ENCODE measurements around the gene CRLF2.
"Not testable (repeated sequence)": the region's sequence is repeated elsewhere in the genome, so short reads cannot be mapped to it uniquely, and the experiment has no call there.

The CRLF2 gene

DNA sequence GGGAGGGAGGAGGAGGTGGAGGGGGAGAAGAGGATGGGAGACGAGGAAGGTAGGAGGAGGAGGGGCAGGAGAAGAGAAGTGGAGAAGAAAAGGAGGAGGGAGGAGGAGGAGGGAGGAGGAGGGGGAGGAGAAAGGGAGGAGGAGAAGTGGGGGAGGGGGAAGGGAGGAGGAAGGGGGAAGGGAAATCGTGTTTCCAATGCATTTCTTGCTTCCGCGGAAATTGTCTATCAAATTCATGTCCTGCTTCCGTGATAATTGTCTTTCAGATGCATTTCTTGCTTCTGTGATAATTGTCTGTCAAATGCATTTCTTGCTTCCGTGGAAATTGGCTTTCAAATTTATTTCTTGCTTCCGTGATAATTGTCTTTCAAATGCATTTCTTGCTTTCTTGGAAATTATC, 43.3 kb downstream of the CRLF2 start:
- DNase-seq (ENCODE audit: low read depth in 3 of 3), result no peak

DNA sequence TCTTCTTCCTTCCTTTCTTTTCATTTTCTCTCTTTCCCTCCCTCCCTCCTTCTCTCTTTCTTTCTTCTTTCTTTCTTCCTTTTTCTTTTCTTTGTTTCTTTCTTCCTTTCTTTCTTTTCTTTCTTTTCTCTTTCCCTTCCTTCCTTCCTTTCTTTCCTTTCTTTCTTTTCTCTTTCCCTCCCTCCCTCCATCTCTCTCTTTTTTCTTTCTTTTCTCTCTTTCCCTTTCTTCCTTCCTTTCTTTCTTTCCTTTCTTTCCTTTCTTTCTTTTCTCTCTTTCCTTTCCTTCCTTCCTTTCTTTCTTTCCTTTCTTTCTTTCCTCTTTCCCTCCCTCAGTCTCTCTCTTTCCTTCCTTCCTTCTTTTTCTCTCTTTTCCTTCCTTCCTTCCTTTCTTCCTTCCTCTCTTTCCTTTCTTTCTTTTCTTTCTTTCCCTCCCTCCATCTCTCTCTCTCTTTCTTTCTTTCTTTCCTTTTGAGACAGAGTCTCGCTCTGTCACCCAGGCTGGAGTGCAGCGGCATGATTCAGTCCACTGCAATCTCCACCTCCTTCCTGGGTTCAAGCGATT, 44.4 kb downstream of the CRLF2 start:
- DNase-seq (ENCODE audit: low read depth in 3 of 3), result no peak

DNA sequence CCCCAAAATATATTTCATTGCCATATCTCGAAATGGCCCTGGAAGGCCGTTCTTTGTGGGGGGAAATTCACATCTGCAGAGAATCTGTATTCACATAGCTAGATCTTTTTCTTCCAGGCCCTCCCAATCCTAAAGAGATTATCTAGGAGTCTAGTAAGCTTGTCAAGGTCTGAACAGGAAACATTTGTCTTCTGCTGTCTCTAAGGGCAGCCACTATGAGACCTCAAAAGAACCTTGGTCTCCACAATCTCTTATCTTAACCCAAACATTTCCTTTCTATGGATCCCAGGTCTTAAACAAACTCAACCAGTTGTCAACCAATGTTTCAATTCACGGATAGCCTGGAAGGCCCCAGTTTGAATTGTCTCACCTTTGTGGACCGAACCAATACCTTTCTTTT, 45.0 kb downstream of the CRLF2 start:
- no peak for DNase-seq (ENCODE audit: low read depth in 3 of 3)

DNA sequence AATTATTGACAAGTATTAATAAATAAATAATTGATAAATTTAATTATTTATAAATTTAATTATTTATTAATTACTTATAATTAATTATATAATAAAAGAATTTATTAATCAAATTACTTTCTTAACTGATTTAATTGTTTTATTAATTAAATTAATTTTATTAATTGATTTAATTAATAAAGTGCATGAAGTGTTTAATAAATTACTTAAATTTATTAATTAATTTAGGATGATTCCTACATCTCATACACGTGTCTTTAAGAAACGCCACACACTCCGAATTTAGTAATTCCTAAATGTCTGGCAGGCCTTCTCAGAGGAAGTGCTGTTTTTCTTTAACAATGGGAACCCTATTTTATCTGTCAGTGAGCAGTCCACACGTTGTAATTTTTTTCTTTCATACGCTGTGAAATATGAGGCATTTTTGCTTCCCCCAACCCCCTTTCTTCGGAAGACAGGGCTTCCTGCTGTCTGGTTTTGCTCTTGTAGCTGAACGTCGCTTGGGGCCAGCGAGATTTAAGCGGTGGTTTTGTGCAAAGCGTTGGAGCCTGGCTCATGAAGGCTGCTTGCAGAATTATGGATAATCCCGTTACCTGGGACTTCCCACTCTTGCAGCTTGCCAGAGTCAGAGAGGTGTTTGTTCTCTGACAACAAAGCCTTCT, 46.8 kb downstream of the CRLF2 start:
- DNase-seq (ENCODE audit: low read depth in 3 of 3), result no peak

DNA sequence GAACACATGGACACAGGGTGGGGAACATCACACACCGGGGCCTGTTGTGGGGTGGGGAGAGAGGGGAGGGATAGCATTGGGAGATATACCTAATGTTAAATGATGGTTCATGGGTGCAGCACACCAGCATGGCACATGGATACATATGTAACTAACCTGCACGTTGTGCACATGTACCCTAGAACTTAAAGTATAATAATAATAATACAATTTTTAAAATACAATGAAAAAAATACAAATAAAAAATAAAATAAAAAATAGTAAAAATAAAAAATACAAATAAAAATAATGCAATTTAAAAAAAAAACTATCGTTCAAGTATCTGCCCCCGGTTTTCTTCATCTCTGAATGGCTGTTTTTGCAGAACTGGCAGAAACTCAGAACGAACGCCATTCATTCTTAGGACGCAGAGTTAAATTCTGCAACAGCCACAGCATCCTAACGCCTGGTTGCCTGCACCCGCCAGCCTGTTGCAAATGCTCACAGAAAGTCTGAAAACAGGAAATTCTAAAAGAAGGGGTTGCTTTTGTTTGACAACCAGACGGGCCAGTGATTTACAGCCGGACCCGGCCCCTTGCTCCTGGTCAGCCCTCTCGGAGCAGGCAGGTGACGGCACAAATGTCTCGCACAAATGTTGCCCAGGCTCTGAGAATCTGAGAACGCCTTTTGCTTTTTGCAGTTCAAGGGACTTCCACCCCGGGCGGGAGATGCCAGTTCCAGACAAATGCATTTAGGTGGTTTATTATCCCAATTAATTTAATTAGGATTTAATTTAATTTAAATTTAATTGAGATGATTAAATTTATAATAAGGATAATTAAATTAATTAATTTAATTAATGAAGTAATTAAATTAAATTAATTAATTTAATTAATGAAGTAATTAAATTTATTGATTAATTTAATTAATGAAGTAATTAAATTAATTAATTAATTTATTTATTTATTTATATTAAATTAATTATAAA, 47.8 kb downstream of the CRLF2 start:
- DNase-seq (ENCODE audit: low read depth in 3 of 3), result no peak

DNA sequence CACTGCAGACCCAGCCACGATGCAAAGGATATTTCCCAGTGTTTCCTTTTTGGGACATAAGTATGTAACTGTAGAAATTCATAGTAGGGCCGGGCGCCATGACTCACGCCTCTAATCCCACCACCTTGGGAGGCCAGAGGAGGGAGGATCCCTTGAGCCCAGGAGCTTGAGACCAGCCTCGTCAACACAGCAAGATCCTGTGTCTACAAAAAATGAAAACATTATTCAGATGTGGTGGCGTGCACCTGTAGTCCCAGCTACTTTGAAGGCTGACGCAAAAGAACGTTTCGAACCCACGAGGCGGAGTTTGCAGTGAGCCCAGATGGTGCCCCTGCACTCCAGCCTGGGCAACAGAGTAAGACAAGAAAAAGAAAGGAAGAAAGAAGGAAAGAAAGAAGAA, 49.2 kb downstream of the CRLF2 start:
- DNase-seq (ENCODE audit: low read depth in 3 of 3), result no peak

DNA sequence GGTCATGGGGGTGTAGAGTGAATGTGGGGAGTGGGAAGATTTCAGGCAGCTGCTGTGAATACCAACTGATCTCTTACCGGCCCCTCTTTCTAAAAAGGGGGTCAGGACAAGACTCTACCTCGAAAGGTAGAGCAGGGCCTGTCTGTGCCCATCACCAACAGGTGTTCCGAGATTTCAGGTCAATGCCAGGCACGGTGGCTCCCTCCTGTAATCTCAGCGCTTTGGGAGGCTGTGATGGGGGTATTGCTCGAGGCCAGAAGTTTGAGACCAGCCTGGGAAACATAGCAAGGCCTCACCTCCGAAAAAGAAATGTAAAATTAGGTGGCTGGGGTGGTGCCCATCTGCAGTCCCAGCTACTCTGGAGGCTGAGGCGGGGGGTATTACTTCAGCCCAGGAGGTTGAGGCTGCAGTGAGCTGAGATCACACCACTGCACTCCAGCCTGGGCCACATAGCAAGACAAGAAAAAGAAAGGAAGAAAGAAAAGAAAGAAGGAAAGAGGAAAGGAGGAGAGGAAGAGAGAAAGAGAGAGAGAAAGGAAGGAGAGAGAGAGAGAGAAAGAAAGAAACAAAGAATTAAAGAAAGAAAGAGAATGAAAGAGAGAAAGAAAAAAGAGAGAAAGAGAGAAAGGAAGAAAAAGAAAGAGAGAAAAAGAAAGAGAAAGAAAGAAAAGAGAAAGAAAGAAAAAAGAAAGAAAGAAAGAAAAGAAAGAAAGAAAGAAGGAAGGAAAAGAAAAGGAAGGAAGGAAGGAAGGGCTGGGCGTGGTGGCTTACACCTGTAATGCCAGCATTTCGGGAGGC, 50.1 kb downstream of the CRLF2 start:
- no peak for DNase-seq (ENCODE audit: low read depth in 3 of 3)

DNA sequence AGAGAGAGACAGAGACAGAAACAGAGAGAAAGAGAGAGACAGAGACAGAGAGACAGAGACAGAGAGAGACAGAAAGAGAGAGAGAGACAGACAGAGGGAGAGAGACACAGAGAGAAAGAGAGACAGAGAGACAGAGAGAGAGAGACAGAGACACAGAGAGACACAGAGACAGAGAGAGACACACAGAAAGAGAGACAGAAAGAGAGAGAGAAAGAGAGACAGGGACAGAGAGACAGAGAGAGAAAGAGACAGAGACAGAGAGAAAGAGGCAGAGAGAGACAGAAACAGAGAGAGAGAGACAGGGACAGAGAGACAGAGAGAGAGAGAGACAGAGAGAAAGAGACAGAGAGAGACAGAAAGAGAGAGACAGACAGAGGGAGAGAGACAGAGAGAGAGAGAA, 52.9 kb downstream of the CRLF2 start:
- no peak for DNase-seq (ENCODE audit: low read depth in 3 of 3)

DNA sequence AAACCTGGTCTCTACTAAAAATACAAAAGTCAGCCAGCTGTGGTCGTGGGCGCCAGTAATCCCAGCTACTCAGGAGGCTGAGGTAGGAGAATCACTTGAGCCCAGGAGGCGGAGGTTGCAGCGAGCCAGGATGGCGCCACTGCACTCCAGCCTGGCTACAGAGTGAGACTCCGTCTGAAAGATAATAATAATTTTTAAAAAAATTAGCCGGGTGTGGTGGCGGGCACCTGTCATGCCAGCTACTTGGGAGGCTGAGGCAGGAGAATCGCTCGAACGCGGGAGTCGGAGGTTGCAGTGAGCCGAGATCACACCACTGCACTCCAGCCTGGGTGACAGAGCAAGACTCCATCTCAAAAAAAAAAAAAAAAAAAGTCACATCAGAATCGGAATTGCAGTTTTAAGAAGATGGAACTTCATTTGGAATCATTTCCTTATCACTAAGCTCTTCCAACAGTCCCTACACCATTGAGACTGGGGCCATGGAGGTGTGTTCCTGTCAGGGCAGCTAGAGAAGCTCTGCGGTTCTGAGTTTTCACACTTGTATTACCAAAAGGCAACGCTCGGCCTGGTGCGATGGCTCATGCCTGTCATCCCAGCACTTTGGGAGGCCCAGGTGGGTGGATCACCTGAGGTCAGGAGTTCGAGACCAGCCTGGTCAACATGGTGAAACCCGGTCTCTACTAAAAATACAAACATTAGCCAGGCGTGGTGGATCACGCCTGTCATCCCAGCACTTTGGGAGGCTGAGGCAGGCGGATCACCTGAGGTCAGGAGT, 55.6 kb downstream of the CRLF2 start:
- DNase-seq (ENCODE audit: low read depth in 3 of 3), result not testable (repeated sequence)

DNA sequence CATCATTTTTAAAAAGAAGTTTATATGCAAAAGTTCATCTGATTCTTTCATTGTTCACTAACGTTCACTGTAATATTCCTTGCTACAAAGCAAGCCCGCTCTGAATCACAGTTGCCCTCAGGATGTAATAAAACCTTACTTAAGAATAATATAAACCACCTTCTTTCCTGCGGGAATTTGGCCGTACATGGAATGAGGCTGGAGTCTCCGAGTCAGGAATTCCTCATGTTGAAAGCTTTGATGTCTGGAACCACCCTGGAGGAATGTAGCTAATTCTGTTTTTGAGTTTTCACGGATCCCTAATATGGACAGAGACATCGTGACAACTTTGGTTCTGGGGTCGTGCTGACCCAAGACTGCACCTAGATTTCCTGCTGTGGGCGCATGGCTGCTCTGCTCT, 58.5 kb downstream of the CRLF2 start:
- no peak for DNase-seq (ENCODE audit: low read depth in 3 of 3)

DNA sequence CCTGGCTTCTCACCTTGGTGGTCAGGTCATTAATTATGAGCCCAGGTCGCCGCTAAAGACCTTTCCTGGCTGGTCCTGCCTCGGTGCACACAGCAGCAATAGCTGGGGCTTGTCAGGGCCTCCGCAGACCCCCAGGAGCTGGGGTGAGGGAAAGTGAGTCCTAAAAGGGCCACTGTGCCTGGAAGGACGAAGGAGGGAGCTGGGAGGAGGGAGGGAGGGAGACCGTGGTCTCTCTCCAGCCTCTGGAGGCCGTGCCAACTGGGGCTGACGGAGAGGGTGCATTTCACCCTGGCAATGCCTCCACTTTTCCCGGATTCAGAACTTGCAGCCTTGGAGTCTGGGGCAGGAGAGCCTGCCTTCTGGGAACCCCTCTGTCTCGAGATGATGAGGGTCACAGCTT, 60.4 kb downstream of the CRLF2 start:
- no peak for DNase-seq (ENCODE audit: low read depth in 3 of 3)

DNA sequence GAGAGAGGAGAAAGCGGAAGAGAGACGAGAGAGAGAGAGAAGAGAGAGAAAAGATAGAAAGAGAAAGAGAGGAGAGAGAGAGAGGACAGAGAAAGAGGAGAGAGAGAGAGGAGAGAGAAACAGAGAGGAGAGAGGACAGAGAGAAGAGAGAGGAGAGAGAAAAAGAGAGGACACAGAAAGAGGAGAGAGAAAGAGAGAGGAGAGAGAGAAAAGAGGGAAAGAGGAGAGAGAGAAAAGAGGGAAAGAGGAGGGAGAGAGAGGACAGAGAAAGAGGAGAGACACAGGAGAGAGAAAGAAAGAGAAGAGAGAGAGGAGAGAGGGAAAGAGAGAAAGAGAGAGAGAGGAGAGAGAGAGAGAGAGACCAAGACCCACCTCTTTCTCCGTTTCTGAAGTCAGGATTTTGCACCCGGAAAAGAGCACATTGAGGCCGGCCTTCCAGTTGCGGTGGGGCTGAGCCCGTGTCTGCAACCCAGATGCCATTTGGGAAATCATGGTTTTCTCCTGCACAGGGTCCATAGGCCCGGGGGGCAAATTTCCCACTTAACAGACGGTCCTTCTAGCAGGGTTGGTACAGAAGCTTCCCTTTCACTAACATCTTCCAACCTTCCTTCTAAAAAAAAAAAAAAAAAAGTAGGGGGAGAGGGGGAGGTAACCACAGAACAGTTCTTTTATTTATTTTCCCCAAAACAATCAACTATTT, 60.9 kb downstream of the CRLF2 start:
- no peak for DNase-seq (ENCODE audit: low read depth in 3 of 3)

DNA sequence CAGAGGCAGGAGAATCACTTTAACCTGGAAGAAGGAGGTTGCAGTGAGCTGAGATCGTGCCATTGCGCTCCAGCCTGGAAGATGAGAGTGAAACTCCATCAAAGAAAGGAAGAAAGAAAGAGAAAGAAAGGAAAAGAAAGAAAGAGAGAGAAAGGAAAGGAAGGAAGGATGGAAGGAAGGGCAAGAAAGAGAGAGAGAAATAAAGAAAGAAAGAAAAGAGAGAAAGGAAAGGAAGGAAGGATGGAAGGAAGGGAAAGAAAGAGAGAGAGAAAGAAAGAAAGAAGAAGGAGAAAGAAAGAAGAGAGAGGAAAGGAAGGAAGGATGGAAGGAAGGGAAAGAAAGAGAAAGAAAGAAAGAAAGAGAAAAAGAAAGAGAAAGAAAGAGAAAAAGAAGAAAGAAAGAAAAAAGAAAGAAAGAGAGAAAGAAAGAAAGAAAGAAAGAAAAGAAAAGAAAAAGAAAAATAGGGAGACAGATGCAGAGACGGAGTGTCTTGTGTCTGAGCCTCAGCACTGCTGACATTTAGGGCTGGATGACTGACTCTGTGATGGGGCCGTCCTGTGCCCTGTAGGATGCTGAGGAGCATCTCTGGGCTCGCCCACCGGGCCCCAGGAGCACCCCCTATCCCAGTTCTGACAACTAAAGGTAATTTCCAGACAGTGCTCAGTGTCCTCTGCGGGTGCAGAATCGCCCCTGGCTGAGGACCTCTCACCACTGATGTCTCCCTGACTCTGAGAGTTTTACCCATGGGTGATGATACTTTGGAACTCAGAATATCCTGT, 61.7 kb downstream of the CRLF2 start:
- no peak for DNase-seq (ENCODE audit: low read depth in 3 of 3)

DNA sequence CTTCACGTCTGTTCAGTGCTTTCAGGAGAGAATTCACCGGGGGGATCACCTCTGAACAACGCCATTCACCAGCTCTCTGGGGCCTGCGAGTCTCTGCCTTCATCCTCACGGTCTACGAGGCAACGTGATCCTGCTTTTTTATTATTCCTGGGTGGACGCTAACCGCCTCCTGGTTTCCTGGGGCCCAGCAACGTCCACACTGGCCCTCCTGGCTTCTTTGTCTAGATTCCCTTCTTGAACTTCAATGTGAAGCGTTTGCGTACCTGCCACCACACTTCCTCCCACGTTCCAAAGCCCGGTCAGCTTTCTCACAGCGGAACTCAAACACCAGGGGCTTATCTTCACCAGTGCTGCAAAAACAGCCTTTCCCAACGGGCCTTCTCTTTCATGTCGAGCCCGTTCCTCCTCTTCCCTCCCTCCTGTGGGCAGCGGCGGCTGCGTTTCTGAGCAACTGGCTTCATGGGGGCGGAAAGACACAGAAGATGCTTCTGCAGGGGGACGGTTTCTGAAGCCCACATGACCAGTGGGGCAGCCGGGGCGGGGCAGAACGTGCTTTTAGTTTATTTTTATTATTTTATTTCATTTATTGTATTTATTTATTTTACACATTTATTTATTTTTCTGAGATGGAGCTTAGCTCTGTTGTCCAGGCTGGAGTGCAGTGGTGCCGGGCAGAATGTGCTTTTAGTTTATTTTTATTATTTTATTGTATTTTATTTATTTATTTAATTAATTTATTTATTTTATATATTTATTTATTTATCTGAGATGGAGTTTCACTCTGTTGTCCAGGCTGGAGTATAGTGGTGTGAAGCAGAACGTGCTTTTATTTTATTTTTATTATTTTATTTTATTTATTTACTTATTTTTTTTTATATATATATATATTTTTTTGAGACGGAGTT, 64.6 kb downstream of the CRLF2 start:
- no peak for DNase-seq (ENCODE audit: low read depth in 3 of 3)

DNA sequence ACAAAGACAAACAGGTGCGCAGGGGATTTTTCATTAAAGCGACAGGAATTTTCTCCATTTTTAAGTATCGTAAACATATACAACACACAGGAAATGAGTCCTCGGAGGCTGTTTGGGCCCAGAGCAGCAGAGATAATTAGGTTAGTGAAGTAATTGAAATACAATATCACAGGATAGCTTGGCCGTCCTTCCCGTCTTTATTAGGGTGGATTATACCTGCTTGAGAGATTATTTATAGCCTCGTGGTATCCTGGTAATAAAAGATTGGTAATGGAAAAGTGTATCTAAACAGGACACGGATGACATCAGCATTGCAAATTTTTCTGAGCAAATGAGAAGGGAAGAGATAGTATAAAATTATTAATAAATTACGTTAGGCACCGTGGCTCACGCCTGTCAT, 68.2 kb downstream of the CRLF2 start:
- DNase-seq (ENCODE audit: low read depth in 3 of 3), result no peak

Data from stimulated activated CD4-positive, alpha-beta T cell treated with anti-CD3 and anti-CD28 coated beads, TNF-alpha, amount 100 ng/mL, for 48 hours (primary cell).